ENCODE data around the gene TRAK1.

Gene TRAK1

DNA sequence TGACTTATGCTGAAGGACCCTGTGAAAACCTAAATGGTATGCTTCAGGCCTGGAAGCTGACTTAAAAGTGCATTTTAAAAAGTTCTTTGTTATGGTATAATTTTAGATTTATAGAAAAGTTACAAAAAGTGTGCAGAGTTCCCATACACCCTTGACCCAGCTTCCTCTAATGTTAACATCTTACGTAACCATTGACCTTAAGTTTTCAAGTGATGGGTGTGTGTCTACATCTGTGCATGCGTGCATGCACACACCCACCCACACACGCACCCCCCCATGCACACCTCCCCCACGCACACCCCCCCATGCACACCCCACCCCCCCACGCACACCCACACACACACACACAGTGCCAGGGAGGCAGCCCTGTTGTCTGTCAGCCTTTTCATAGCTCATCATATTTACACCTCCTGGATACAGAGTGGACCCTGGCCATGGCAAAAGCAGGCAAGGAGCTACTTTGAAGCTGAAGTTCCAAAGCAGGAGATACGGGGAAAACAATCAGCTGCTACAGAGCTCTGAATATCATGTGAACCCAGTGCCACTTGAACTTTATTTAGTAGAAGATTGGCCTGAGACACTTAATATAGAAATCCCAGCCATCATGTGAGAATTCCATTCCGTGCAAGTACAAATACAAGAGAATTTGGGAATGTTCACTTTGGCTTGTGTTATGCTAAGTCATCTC is 30.0 kb upstream of the TRAK1 start:
- no peaks in the 10 kb centered on the region for H3K27me3 ChIP-seq (replicated peaks; ENCODE audit: insufficient read depth, low read length)
- TF ChIP-seq, protein P1, sequence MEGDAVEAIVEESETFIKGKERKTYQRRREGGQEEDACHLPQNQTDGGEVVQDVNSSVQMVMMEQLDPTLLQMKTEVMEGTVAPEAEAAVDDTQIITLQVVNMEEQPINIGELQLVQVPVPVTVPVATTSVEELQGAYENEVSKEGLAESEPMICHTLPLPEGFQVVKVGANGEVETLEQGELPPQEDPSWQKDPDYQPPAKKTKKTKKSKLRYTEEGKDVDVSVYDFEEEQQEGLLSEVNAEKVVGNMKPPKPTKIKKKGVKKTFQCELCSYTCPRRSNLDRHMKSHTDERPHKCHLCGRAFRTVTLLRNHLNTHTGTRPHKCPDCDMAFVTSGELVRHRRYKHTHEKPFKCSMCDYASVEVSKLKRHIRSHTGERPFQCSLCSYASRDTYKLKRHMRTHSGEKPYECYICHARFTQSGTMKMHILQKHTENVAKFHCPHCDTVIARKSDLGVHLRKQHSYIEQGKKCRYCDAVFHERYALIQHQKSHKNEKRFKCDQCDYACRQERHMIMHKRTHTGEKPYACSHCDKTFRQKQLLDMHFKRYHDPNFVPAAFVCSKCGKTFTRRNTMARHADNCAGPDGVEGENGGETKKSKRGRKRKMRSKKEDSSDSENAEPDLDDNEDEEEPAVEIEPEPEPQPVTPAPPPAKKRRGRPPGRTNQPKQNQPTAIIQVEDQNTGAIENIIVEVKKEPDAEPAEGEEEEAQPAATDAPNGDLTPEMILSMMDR (IDR thresholded peaks at IDR 0.05; ENCODE audit: low read length) = no peak
- TF ChIP-seq EZH2phosphoT487 (IDR thresholded peaks at IDR 0.05; ENCODE audit: low read length) = no peak
- no peak for TF ChIP-seq EZH2 (optimal IDR thresholded peaks at IDR 0.05; ENCODE audit: low read depth, low read length)
- peaks cover 11% of the 10 kb centered on the region for H3K4me1 ChIP-seq (ENCODE audit: low read length)
- H3F3A ChIP-seq (ENCODE audit: insufficient read depth, low read length) = no peaks in the 10 kb centered on the region
- no peaks in the 10 kb centered on the region; the same call in 1 of the 2 replicates for H3K36me3 ChIP-seq (replicated peaks; ENCODE audit: insufficient read depth, low read length)
- no peak overlapping the region for H3K9ac ChIP-seq (ENCODE audit: low read length)
- no peak for DNase-seq
- no peak overlapping the region for H3K4me3 ChIP-seq (ENCODE audit: low read length)
- H3K79me2 ChIP-seq (ENCODE audit: low read length) = peaks cover 82% of the 10 kb centered on the region
- no peak overlapping the region for H2AFZ ChIP-seq (ENCODE audit: low read length)
- H3K9me3 ChIP-seq (replicated peaks; ENCODE audit: insufficient read depth, low read length) = no peaks in the 10 kb centered on the region
- no peaks in the 10 kb centered on the region for H3K9me2 ChIP-seq (replicated peaks; ENCODE audit: insufficient read depth, low read length)
- no peak overlapping the region for H3K27ac ChIP-seq (ENCODE audit: low read length)
- H3K4me2 ChIP-seq (ENCODE audit: low read depth, low read length) = no peak overlapping the region
- H4K20me1 ChIP-seq (ENCODE audit: insufficient read depth, low read length) = no peaks in the 10 kb centered on the region

DNA sequence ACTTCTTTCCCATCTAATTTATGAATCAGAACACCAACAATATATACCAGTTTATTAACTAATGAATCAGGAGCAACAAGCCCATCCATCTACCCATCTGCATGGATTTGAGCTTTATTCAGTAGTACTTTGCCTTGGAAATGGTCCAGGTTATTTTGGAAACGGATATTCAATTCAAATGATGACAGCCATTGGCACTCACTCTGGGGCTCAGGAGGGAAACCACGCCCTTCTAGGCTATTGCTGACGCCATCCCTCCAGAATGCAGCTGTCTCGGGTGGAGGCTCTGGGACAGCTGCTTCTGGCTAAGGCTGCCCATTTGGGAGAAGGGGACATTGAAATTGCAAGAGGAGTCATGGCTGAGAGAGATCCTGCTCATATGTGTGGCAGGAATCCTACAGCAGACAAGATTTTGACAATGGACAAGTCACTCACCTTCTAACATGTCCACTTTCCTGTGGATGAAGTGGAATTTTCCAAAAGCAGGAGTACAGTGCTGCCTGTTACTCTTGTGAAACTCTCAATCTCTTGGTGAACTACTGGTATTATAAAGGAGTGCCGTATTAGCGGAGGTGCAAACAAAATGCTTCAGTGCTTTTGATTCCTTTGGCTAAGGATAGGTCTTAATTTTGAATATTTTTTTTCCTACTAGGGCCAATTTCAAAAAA is 29.3 kb upstream of the TRAK1 start:
- Histone ChIP-seq H3K4me2 (ENCODE audit: low read depth, low read length) (no peak overlapping the region), H3K79me2 (ENCODE audit: low read length) (peaks cover 83% of the 10 kb centered on the region), H3K36me3 (replicated peaks; ENCODE audit: insufficient read depth, low read length) (no peaks in the 10 kb centered on the region; the same call in 1 of the 2 replicates), H3K27me3 (replicated peaks; ENCODE audit: insufficient read depth, low read length) (no peaks in the 10 kb centered on the region), H3K27ac (ENCODE audit: low read length) (no peak overlapping the region), H3K9ac (ENCODE audit: low read length) (no peak overlapping the region), H3K4me3 (ENCODE audit: low read length) (no peak overlapping the region), H2AFZ (ENCODE audit: low read length) (no peak overlapping the region), H3F3A (ENCODE audit: insufficient read depth, low read length) (peaks cover 6% of the 10 kb centered on the region; the same call in 1 of the 2 replicates), H4K20me1 (ENCODE audit: insufficient read depth, low read length) (no peaks in the 10 kb centered on the region), H3K4me1 (ENCODE audit: low read length) (peaks cover 17% of the 10 kb centered on the region), H3K9me3 (replicated peaks; ENCODE audit: insufficient read depth, low read length) (no peaks in the 10 kb centered on the region), H3K9me2 (replicated peaks; ENCODE audit: insufficient read depth, low read length) (no peaks in the 10 kb centered on the region)
- TF ChIP-seq EZH2phosphoT487 (IDR thresholded peaks at IDR 0.05; ENCODE audit: low read length) (no peak), EZH2 (optimal IDR thresholded peaks at IDR 0.05; ENCODE audit: low read depth, low read length) (no peak)
- TF ChIP-seq, protein P1 (IDR thresholded peaks at IDR 0.05; ENCODE audit: low read length) = no peak
- no peak for DNase-seq

DNA sequence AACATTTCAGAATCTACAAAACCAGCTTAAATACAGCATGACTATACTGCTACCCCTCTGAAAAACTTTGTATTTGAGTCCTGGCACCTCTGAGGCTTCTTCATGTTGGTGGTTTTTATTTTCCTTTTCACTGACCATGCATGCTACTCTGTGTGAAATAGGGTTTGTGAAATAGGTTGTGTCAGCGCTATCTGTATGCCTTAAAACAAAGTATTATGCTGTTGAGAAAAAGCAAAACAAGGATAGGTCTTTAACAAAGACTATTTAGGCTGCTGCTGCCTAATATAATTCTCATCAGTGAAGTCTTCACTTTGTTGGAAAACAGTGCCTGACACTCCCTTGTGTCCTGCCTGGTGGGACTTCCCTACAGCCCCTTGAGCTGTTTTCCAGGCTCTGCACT is 28.7 kb upstream of the TRAK1 start:
- Histone ChIP-seq H3K4me3 (ENCODE audit: low read length) (no peak overlapping the region), H2AFZ (ENCODE audit: low read length) (no peak overlapping the region), H3K27me3 (replicated peaks; ENCODE audit: insufficient read depth, low read length) (no peaks in the 10 kb centered on the region), H4K20me1 (ENCODE audit: insufficient read depth, low read length) (no peaks in the 10 kb centered on the region), H3K36me3 (replicated peaks; ENCODE audit: insufficient read depth, low read length) (no peaks in the 10 kb centered on the region; the same call in 1 of the 2 replicates), H3K9ac (ENCODE audit: low read length) (no peak overlapping the region), H3F3A (ENCODE audit: insufficient read depth, low read length) (peaks cover 9% of the 10 kb centered on the region; the same call in 1 of the 2 replicates), H3K9me2 (replicated peaks; ENCODE audit: insufficient read depth, low read length) (no peaks in the 10 kb centered on the region), H3K4me1 (ENCODE audit: low read length) (peaks cover 17% of the 10 kb centered on the region), H3K9me3 (replicated peaks; ENCODE audit: insufficient read depth, low read length) (no peaks in the 10 kb centered on the region), H3K4me2 (ENCODE audit: low read depth, low read length) (no peak overlapping the region), H3K27ac (ENCODE audit: low read length) (no peak overlapping the region), H3K79me2 (ENCODE audit: low read length) (peaks cover 78% of the 10 kb centered on the region)
- no peak for DNase-seq
- TF ChIP-seq, protein P1 (IDR thresholded peaks at IDR 0.05; ENCODE audit: low read length) = no peak
- no peak for TF ChIP-seq EZH2phosphoT487 (IDR thresholded peaks at IDR 0.05; ENCODE audit: low read length)
- TF ChIP-seq EZH2 (optimal IDR thresholded peaks at IDR 0.05; ENCODE audit: low read depth, low read length) = no peak

Data from MM.1S (cell line).